GM19025 (cell line): ENCODE data around the gene ZNF860.
"Not testable (repeated sequence)": the region's sequence is repeated elsewhere in the genome, so short reads cannot be mapped to it uniquely, and the experiment has no call there.

Experiments used
- ATAC-seq: cut with Tn5 transposase; IDR thresholded peaks from one replicate; pipeline ENCODE4 v1.9.1; 2021; ENCODE audit warnings: mild to moderate bottlenecking, low read depth, moderate library complexity; ENCODE audit not compliant: unreplicated experiment

Gene ZNF860

GRCh38 chr3:31992995-31993394 is 11.4 kb downstream of the ZNF860 start:
- ATAC-seq = not testable (repeated sequence)

- ATAC-seq = no peak
Measured at GRCh38 chr3:31993843-31994242, 12.3 kb downstream of the ZNF860 start.

DNA sequence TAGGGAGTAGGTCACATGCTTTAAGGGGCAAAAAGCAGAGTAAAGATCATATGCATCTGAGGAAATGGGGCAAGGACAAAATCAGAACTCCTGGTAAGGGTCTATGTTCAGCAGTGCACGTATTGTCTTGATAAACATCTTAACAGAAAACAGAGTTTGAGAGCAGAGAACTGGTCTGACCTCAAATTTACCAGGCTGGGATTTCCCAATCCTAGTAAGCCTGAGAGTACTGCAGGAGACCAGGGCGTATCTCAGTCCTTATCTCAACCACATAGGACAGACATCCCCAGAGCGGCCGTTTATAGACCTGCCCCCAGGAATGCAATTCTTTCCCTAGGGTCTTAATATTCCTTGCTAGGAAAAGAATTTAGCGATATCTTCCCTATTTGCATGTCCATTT is 13.5 kb downstream of the ZNF860 start:
- not testable (repeated sequence) for ATAC-seq

- no peak for ATAC-seq
Measured at GRCh38 chr3:31996195-31996594, 14.6 kb downstream of the ZNF860 start.

DNA sequence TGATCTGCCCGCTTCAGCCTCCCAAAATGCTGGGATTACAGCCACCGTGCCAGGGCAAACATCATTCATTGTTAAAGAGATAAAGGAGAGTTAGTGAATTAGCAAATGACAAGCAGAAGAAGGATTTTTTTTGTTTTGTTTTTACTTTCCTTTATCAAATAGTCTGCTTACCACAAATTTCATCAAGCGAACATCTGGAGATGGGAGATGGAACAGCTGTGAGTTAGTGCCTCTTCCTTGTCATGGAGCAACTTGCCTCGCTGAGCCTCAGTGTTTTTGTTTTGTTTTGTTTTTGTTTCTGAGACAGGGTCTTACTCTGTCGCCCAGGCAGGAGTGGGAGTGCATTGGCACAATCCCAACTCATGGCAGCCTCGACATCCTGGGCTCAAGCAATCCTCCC is 15.9 kb downstream of the ZNF860 start:
- ATAC-seq = no peak

DNA sequence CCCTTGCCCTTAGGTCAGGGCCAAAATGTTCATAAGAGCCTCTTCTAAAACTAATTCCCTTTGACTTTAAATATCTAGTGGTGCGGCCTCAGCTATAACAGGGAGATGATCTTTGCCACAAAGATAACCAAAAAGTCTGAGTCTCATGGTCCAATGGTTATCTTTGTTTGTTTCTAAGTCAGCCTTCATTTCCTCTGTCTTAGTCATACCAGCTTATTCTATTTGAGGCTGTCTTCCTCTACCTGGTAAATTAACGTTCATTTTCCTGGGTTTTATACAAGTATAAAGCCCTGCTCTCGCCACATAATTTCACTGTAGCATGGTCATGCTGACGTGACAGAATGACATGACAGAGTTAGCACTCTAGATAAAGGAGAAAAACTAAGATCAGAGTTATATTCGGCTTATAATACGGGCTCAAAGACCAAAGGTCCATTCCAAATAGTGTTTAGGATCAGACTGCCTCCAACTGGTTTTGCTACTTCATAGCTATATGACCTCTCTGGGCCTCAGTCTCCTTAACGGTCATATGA is 18.4 kb downstream of the ZNF860 start:
- no peak for ATAC-seq

DNA sequence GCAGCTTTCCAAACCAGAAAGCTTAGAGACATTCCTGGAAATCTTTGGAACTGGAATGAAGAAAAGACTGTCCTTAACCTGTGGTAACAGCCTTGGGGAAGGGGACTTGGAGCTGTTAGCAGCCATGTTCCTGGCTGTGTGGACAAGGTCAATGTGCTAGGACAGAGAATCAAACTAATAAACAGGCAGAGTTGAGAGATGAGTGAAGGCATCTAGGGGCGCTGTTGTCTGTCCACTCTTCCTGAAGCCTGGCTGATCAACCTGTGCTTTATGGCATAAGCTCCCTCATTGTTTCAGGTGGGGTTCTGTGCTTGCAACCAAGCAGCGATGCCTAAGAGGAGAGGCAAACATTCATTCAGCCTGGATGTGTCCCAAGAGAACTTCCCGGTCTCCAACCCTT is 19.3 kb downstream of the ZNF860 start:
- ATAC-seq = no peak

GRCh38 chr3:32002561-32003368 is 21.2 kb downstream of the ZNF860 start:
- no peak for ATAC-seq

DNA sequence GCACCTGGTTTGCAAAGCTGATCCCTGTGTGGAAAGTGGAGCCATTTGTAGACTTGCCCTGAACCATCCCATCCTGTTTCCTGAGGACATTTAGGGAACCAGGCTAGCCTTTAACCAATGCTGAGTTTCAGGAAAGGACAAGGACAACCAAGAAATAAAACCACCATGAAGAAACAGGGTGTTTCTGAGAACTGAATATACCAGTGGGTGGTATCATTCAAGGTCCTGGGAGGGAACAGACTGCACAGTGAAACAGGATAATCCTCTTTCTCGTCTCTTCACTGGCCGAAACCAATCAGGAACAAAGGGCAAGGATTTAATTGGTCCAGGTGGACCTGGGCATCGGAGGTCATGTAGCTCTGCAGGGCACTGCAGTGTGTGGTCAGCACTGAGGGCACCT is 21.8 kb downstream of the ZNF860 start:
- ATAC-seq = no peak

DNA sequence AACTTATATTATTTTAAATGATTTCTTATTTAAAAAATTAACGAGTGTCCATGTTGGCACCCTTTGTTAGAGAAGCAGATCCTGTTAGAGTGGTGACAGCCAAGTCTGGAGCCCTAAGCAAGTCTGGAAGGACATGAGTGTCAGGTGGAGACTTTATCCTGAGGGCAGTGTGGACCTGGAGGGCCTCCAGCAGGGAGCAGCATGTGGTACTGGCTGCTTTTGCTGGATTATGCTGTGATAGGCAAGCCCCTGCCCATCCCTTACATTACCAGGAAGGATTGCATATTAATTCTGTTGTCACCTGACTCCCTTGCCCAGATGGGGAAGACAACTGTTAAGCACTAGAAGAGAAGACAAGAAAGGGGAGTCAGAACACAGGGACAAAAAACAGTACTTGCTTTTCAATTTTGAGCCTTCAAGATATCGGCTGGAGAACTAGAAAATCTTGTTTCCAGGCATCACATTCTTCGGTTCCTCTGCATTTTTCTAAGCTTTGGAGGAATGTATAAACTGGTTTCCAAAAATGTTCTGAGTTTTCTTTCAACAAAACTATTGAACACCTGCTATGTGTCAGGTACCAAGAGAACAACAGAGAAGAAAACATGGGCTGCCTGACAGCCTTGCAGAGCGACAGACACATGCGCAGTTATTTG is 22.7 kb downstream of the ZNF860 start:
- no peak for ATAC-seq

DNA sequence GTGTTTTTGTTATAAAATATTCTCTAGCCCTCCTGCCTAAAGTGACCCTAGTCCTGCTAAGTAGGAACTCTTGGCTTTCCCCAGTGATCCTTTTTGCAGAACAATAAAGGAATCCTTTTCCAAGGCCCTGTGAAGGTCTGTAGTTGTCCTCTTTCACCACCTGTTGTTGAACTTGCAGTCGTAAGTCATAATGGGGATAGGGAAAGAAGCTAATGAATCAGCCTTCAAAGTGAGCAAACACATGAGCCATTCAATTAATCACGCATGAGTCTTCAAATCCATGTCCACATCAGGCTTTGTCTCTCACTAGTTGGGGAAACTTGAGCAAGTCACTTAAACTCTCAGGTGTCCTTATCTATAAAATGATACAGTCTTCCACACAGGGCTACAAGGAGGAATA is 27.6 kb downstream of the ZNF860 start:
- no peak for ATAC-seq

- ATAC-seq = no peak
Measured at GRCh38 chr3:32009957-32010356, 28.4 kb downstream of the ZNF860 start.

GRCh38 chr3:32010699-32011098 is 29.1 kb downstream of the ZNF860 start:
- ATAC-seq = not testable (repeated sequence)

DNA sequence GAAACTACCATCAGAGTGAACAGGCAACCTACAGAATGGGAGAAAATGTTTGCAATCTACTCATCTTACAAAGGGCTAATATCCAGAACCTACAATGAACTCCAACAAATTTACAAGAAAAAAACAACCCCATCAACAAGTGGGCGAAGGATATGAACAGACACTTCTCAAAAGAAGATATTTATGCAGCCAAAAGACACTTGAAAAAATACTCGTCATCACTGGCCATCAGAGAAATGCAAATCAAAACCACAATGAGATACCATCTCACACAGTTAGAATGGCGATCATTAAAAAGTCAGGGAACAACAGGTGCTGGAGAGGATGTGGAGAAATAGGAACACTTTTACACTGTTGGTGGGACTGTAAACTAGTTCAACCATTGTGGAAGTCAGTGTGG is 34.1 kb downstream of the ZNF860 start:
- not testable (repeated sequence) for ATAC-seq

DNA sequence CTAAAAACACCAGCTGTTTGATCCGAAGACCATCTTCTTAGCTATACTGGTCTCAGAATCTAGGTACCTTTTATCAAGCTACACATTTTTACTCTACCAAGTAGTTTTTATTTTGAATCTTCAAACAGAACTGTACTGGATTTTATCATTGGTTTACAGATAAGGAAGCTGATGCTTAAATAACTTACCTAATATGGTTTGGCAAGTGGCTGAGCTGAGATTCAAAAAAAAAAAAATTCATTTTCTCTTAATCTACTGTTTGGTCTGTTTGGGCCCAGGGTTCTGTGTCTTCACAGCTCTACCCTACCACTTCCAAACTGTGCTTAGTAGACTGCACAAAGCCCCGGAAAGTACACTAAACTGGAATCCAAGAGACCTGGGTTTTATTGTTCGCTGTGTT is 35.7 kb downstream of the ZNF860 start:
- no peak for ATAC-seq

DNA sequence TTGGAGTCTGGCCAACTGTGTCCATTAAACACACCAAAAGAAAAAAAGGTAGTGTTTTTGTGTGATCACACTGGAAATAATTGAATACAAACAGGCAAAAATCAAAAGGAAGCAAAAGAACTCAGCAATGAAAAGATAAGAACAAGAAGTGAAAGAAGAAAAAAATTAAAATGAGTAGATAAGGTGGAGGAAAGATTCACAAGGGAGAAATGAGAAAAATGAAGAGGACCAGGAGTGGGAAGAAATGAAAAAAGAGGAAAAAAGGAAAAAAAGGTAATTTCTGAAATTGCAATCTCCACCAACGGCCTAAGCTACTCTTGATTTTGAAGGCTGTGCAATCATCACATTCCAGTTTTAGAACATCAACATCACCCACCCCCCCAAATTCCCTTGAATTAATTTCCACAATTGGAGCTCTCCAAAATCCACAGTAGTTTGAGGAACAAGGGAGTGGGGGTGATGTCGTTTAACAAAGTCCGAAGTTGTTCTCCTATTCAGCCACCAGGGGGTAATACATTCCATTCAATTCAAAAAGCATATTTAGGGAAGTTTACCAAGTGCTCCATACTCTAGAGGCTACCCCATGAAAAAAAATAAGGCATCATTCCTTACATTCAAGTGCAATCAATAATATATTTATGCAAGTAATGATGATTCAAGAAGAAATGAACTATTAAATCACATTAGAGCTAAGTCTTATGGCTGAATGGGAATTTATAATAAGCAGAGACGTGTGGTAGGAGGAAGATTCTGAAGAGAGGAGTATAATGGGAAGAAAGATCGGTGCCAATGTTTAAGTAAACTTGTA is 37.4 kb downstream of the ZNF860 start:
- ATAC-seq = no peak

DNA sequence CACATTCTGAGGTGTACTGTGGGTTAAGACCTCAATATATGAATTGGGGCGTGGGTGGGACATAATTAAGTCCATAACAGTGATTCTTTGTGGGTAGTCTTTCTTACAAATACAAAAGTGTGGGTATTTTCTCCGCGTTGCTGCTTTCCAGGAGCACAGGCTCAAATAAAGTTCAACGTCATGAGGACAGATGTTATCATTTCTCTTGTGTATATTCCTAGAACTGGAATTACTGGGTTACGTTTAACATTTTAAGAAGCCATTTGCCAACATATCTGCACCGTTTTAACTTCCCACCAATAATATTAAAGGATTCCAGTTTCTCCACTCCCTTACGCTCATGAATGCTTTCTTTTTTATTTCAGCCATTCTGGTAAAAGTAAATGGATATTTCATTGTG is 39.6 kb downstream of the ZNF860 start:
- ATAC-seq = no peak

DNA sequence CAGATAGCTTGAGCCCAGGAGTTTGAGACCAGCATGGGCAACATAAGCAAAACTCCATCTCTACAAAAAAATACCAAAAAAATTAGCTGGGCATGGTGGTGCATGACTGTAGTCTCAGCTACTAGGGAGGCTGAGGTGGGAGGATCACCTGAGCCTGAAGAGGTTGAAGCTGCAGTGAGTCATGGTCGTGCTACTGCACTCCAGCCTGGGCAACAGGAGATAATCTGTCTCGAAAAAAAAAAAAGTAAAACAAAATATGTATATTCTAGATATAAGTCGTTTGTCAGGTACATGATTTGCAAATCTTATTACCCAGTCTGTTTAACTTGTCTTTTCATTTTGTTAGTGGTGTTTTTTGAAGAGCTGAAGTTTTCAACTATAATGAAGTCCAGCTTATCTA is 40.2 kb downstream of the ZNF860 start:
- ATAC-seq = no peak

DNA sequence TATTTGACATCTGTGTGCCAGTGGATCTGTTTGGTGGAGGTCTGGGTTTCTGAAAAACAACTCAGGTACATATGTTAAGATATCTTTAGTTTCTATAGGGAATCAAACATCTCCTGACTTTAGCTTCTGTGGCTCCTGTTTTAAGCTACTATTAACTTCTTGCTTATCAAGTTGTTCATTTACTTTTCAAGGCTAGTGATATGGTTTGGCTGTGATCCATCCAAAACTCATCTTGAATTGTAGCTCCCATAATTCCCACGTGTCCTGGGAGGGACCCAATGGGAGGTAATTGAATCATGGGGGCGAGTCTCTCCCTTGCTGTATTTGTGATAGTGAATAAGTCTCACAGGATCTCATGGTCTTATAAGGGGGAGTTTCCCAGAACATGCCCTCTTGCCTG is 41.4 kb downstream of the ZNF860 start:
- no peak for ATAC-seq

DNA sequence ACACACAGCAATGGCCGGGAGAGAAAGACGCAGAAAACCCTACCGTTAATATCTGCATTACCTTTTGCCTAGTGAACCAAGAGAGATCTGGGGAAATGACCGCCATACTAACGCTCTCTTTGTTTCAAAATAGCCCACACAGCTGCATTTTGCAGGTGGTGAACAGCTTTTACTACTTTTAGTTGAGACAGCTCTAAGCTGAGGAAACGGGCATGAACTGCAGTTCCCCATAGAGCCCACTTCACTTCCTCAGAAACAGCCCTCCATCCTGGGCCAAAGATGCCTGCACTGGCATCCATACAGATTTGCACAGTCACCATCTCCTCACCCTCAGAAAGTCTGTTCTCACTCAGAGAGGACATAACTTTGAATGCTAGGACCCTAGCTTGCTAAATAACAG is 45.0 kb downstream of the ZNF860 start:
- no peak for ATAC-seq

- no peak for ATAC-seq
Measured at GRCh38 chr3:32037932-32038267, 56.4 kb downstream of the ZNF860 start.
